Stimulated activated memory B cell treated with anti-CD40 and anti-IgM and Interleukin-4, amounts not matched to agents 10 μg/mL and 1 μg/mL and 100 μg/mL, for 72 hours (primary cell): Measurements from ENCODE around the gene ANG.
"Not testable (repeated sequence)": the region's sequence is repeated elsewhere in the genome, so short reads cannot be mapped to it uniquely, and the experiment has no call there.

Source experiments
- ATAC-seq: fragments of 150-1000 bp; cut with Tn5 transposase; 2 replicates; pipeline ENCODE4 v1.10.0; 2021
- H3K27ac Mint-ChIP-seq: one replicate; pipeline ENCODE4 v1.8.0; 2022; ENCODE audit warnings: mild to moderate bottlenecking, mixed read lengths
- H3K27me3 Mint-ChIP-seq: one replicate; pipeline ENCODE4 v1.8.0; 2022; ENCODE audit warnings: mixed read lengths
- H3K36me3 Mint-ChIP-seq: one replicate; pipeline ENCODE4 v1.8.0; 2022; ENCODE audit warnings: mixed read lengths
- H3K4me1 Mint-ChIP-seq: one replicate; pipeline ENCODE4 v1.8.0; 2022; ENCODE audit warnings: mixed read lengths
- H3K4me3 Mint-ChIP-seq: one replicate; pipeline ENCODE4 v1.8.0; 2022; ENCODE audit warnings: mild to moderate bottlenecking, moderate library complexity, mixed read lengths
- H3K9me3 Mint-ChIP-seq: one replicate; pipeline ENCODE4 v1.8.0; 2022; ENCODE audit warnings: mixed read lengths

The ANG gene

GRCh38 chr14:20707622-20708021, 19.1 kb downstream of the ANG start:
- Mint-ChIP-seq H3K36me3 (no peaks in the 10 kb centered on the region), H3K4me1 (no peaks in the 10 kb centered on the region), H3K27ac (no peak overlapping the region), H3K9me3 (no peaks in the 10 kb centered on the region), H3K27me3 (no peaks in the 10 kb centered on the region), H3K4me3 (no peak overlapping the region)
- ATAC-seq, result no peak

GRCh38 chr14:20711261-20711660, 22.7 kb downstream of the ANG start:
- H3K27me3 Mint-ChIP-seq, result no peaks in the 10 kb centered on the region
- no peak overlapping the region for H3K4me3 Mint-ChIP-seq
- no peak for ATAC-seq
- peaks cover 4% of the 10 kb centered on the region for H3K9me3 Mint-ChIP-seq
- H3K36me3 Mint-ChIP-seq, result peaks cover 6% of the 10 kb centered on the region
- H3K27ac Mint-ChIP-seq, result peak overlapping the region; percentile 35
- peaks cover 33% of the 10 kb centered on the region for H3K4me1 Mint-ChIP-seq

GRCh38 chr14:20711685-20712084, 23.1 kb downstream of the ANG start:
- ATAC-seq, result no peak
- Mint-ChIP-seq H3K27ac (peak overlapping the region; percentile 35), H3K4me3 (no peak overlapping the region), H3K4me1 (peaks cover 35% of the 10 kb centered on the region), H3K9me3 (peaks cover 4% of the 10 kb centered on the region), H3K27me3 (no peaks in the 10 kb centered on the region), H3K36me3 (peaks cover 6% of the 10 kb centered on the region)

- Mint-ChIP-seq H3K4me1 (peaks cover 47% of the 10 kb centered on the region), H3K4me3 (no peak overlapping the region), H3K27me3 (no peaks in the 10 kb centered on the region), H3K9me3 (peaks cover 7% of the 10 kb centered on the region), H3K36me3 (peaks cover 10% of the 10 kb centered on the region), H3K27ac (peak overlapping the region; percentile 81)
- peak; percentile 32 for ATAC-seq
These were observed 24.3 kb downstream of the ANG start for GRCh38 chr14:20712904-20713303.

- peak overlapping the region; percentile 81 for H3K27ac Mint-ChIP-seq
- no peaks in the 10 kb centered on the region for H3K27me3 Mint-ChIP-seq
- H3K4me3 Mint-ChIP-seq, result no peak overlapping the region
- ATAC-seq, result peak; percentile 9
- H3K9me3 Mint-ChIP-seq, result peaks cover 7% of the 10 kb centered on the region
- H3K36me3 Mint-ChIP-seq, result peaks cover 16% of the 10 kb centered on the region
- peaks cover 63% of the 10 kb centered on the region for H3K4me1 Mint-ChIP-seq
These were observed 26.2 kb downstream of the ANG start for GRCh38 chr14:20714593-20715250.

GRCh38 chr14:20719777-20720176, 31.2 kb downstream of the ANG start:
- Mint-ChIP-seq H3K9me3 (peaks cover 7% of the 10 kb centered on the region), H3K27ac (peak overlapping the region; percentile 78), H3K27me3 (no peaks in the 10 kb centered on the region), H3K4me3 (peak overlapping the region; percentile 10), H3K4me1 (peaks cover 54% of the 10 kb centered on the region), H3K36me3 (peaks cover 10% of the 10 kb centered on the region)
- peak; percentile 64 for ATAC-seq

GRCh38 chr14:20720741-20721140, 32.2 kb downstream of the ANG start:
- H3K27ac Mint-ChIP-seq, result peak overlapping the region; percentile 78
- H3K36me3 Mint-ChIP-seq, result peaks cover 10% of the 10 kb centered on the region
- H3K4me3 Mint-ChIP-seq, result no peak overlapping the region
- peaks cover 3% of the 10 kb centered on the region for H3K9me3 Mint-ChIP-seq
- ATAC-seq, result no peak
- H3K27me3 Mint-ChIP-seq, result no peaks in the 10 kb centered on the region
- peaks cover 49% of the 10 kb centered on the region for H3K4me1 Mint-ChIP-seq

- Mint-ChIP-seq H3K36me3 (peaks cover 10% of the 10 kb centered on the region), H3K4me1 (peaks cover 52% of the 10 kb centered on the region), H3K9me3 (peaks cover 3% of the 10 kb centered on the region), H3K27me3 (no peaks in the 10 kb centered on the region), H3K4me3 (no peak overlapping the region), H3K27ac (peak overlapping the region; percentile 27)
- ATAC-seq, result no peak
These were observed 33.5 kb downstream of the ANG start for GRCh38 chr14:20722016-20722415.

- H3K4me3 Mint-ChIP-seq, result no peak overlapping the region
- H3K4me1 Mint-ChIP-seq, result peaks cover 47% of the 10 kb centered on the region
- no peaks in the 10 kb centered on the region for H3K9me3 Mint-ChIP-seq
- peak; percentile 63 for ATAC-seq
- peaks cover 5% of the 10 kb centered on the region for H3K36me3 Mint-ChIP-seq
- H3K27me3 Mint-ChIP-seq, result no peaks in the 10 kb centered on the region
- no peak overlapping the region for H3K27ac Mint-ChIP-seq
These were observed 34.9 kb downstream of the ANG start for GRCh38 chr14:20723488-20723887.

GRCh38 chr14:20726121-20726520, 37.6 kb downstream of the ANG start:
- not testable (repeated sequence) for H3K27me3 Mint-ChIP-seq, H3K9me3 Mint-ChIP-seq, H3K4me3 Mint-ChIP-seq, ATAC-seq, H3K36me3 Mint-ChIP-seq
- Mint-ChIP-seq H3K4me1 (peaks cover 26% of the 10 kb centered on the region), H3K27ac (peak overlapping the region; percentile 90)

GRCh38 chr14:20726531-20726930, 38.0 kb downstream of the ANG start:
- ATAC-seq, result no peak
- no peaks in the 10 kb centered on the region for H3K9me3 Mint-ChIP-seq
- H3K36me3 Mint-ChIP-seq, result no peaks in the 10 kb centered on the region
- H3K27ac Mint-ChIP-seq, result peak overlapping the region; percentile 90
- H3K4me3 Mint-ChIP-seq, result no peak overlapping the region
- no peaks in the 10 kb centered on the region for H3K27me3 Mint-ChIP-seq
- peaks cover 26% of the 10 kb centered on the region for H3K4me1 Mint-ChIP-seq

GRCh38 chr14:20730891-20731290, 42.3 kb downstream of the ANG start:
- no peak for ATAC-seq
- H3K36me3 Mint-ChIP-seq, result no peaks in the 10 kb centered on the region
- peaks cover 50% of the 10 kb centered on the region for H3K4me1 Mint-ChIP-seq
- H3K27ac Mint-ChIP-seq, result no peak overlapping the region
- H3K9me3 Mint-ChIP-seq, result no peaks in the 10 kb centered on the region
- no peaks in the 10 kb centered on the region for H3K27me3 Mint-ChIP-seq
- no peak overlapping the region for H3K4me3 Mint-ChIP-seq

GRCh38 chr14:20732477-20732876, 43.9 kb downstream of the ANG start:
- peaks cover 34% of the 10 kb centered on the region for H3K4me1 Mint-ChIP-seq
- no peak overlapping the region for H3K27ac Mint-ChIP-seq

GRCh38 chr14:20732979-20733635, 44.5 kb downstream of the ANG start:
- H3K27ac Mint-ChIP-seq, result no peak overlapping the region
- no peaks in the 10 kb centered on the region for H3K9me3 Mint-ChIP-seq
- no peak overlapping the region for H3K4me3 Mint-ChIP-seq
- H3K4me1 Mint-ChIP-seq, result peaks cover 30% of the 10 kb centered on the region
- no peaks in the 10 kb centered on the region for H3K27me3 Mint-ChIP-seq
- no peak for ATAC-seq
- H3K36me3 Mint-ChIP-seq, result no peaks in the 10 kb centered on the region

More at GRCh38 chr14:20732477-20732876, 43.9 kb downstream of the ANG start:
- H3K36me3 Mint-ChIP-seq, result no peaks in the 10 kb centered on the region
- H3K9me3 Mint-ChIP-seq, result no peaks in the 10 kb centered on the region
- no peaks in the 10 kb centered on the region for H3K27me3 Mint-ChIP-seq
- ATAC-seq, result no peak
- no peak overlapping the region for H3K4me3 Mint-ChIP-seq

- no peaks in the 10 kb centered on the region for H3K9me3 Mint-ChIP-seq
- no peaks in the 10 kb centered on the region for H3K36me3 Mint-ChIP-seq
- peaks cover 30% of the 10 kb centered on the region for H3K4me1 Mint-ChIP-seq
- ATAC-seq, result peak; percentile 64
- H3K4me3 Mint-ChIP-seq, result no peak overlapping the region
- no peak overlapping the region for H3K27ac Mint-ChIP-seq
- H3K27me3 Mint-ChIP-seq, result no peaks in the 10 kb centered on the region
These were observed 45.3 kb downstream of the ANG start for GRCh38 chr14:20733684-20734429.
